GM18526 (cell line): ENCODE results near the gene JSRP1.

ENCODE experiments used
- POLR2A ChIP-seq: IDR thresholded peaks from 3 replicates; pipeline ENCODE4 v1.6.1; 2011; ENCODE audit not compliant: insufficient read length; ENCODE audit errors: extremely low read depth

The JSRP1 gene

DNA sequence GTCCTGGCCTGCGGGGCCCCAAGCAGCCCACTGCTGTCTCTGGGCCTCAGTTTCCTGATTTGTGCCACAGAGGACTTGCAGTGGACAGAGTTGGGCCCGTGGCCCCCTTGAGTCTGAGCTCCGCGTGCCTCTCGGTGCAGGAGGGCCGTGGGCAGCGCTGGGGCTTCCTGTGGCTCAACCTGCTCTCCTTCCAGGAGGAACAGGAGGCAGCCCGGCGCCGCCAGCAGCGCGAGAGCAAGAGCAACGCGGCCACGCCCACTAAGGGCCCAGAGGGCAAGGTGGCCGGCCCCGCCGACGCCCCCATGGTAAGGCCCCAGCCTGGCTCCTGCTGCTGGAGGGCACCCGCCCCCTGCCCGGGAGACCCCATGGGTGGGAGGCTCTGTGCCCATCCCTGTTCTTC is 46.0 kb downstream of the JSRP1 start:
- no peak for TF ChIP-seq POLR2A

DNA sequence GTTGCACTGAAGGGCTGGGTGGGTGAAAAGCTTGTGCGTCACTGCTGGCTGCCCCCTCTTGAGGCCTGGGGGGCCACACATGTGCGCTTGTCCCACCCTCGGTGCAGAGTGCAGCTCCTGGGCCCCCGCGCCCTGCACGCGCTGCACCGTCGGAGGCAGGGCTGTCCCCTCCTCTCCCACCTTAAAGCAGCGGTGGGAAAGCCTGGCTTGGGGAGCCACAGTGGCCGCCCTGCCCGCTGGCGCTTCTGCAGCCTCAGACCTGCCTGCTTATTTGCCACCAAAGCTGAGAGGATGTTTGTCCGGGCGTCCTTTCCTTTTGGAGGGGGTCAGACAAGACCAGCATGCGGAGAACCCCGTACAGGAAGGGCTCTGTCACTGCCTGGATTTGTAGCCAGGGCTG is 46.8 kb downstream of the JSRP1 start:
- no peak for TF ChIP-seq POLR2A

GRCh38 chr19:2208975-2209374 is 47.2 kb downstream of the JSRP1 start:
- no peak for TF ChIP-seq POLR2A

GRCh38 chr19:2207991-2208860 is 48.0 kb downstream of the JSRP1 start:
- no peak for TF ChIP-seq POLR2A

- no peak for TF ChIP-seq POLR2A
These were observed 49.2 kb downstream of the JSRP1 start for GRCh38 chr19:2207008-2207407.

DNA sequence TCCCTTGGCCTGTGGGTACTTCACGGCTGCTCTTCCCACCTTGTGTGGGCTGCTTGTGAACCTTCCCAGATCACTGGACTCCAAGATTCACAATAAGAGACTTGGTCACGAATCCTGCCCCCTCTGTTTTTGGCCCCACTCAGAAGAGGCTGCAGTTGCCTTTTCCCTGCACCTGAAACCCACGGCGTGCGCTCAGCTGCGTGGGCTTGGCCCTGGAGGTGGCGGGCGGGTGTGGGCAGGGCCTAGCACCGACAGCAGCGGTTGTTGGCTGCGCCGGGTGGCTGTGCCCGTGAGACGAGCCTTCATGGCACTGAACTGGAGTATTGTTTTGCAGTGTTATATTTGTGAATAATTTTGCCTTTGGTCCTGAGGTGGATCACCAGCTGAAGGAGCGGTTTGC is 53.9 kb downstream of the JSRP1 start:
- TF ChIP-seq POLR2A, result no peak
